DND-41 (cell line): ENCODE data around the gene FAM237B.

Experiments
- CTCF ChIP-seq: IDR thresholded peaks from 2 replicates; pipeline ENCODE4 v1.5.1; 2012; ENCODE audit warnings: borderline replicate concordance, low read length, moderate library complexity, mild to moderate bottlenecking; ENCODE audit not compliant: poor library complexity, severe bottlenecking; ENCODE audit errors: extremely low read depth
- EZH2 ChIP-seq: IDR thresholded peaks from 3 replicates; pipeline ENCODE4 v1.6.1; 2012; ENCODE audit warnings: borderline replicate concordance, low read depth, mild to moderate bottlenecking, moderate library complexity, low read length, inconsistent platforms; ENCODE audit not compliant: severe bottlenecking

DNA sequence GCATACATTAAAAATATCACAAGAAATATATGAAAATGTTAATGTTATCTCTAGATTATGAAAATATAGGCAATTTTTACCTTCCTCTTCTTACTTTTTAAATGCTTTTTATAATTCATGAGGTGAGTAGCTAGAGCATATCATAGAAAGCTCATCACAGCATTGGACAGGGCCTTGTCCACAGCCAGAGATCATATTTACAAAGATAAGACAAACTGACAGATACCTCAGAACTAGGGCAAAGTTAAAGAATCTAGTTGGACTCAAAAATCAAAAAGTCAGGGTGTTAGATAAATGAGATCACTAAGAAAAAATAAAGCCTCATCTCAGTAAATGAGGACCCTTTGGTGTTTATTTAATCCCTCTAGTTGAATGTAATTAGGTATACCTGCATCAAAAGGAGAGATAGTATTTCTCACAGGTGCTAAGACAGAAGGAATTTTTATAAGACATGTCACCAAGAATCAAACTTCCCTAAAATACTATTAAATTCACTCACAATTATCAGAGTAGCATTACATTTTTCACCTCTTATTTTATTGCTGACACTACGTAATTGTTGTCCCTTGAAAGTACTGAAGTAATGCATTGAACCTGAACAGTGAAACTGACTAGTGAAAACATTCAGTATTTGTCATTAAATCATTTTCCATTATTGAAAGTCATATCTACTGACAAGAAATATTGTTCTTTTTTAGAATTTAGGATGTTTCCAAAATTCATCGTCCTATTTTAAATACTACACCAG lies 50.5 kb downstream of the FAM237B start:
- TF ChIP-seq EZH2 (no peak), CTCF (no peak)
